Stimulated activated naive CD8-positive, alpha-beta T cell treated with anti-CD3 and anti-CD28 coated beads, Interleukin-15, amount 100 ng/mL, for 72 hours (primary cell): Measurements from ENCODE around the gene MAP3K5.

Experiments
- ATAC-seq: fragments of 150-1000 bp; cut with Tn5 transposase; 2 replicates; pipeline ENCODE4 v1.10.0; 2021; ENCODE audit warnings: mild to moderate bottlenecking, moderate library complexity
- DNase-seq, 2 donors: peaks; one replicate each; pipeline ENCODE4 v3.0.0; 2021 to 2022
- H3K27ac Mint-ChIP-seq, 2 donors: one replicate each; pipeline ENCODE4 v1.8.0; 2022; ENCODE audit warnings: mild to moderate bottlenecking in 2 of 2, mixed read lengths in 2 of 2, moderate library complexity in 2 of 2
- H3K27me3 Mint-ChIP-seq: one replicate; pipeline ENCODE4 v1.8.0; 2022; ENCODE audit warnings: mixed read lengths
- H3K4me1 Mint-ChIP-seq: one replicate; pipeline ENCODE4 v1.8.0; 2022; ENCODE audit warnings: mild to moderate bottlenecking, mixed read lengths
- H3K4me3 Mint-ChIP-seq, 2 donors: one replicate each; pipeline ENCODE4 v1.8.0; 2022; ENCODE audit warnings: mild to moderate bottlenecking in 2 of 2, mixed read lengths in 2 of 2, moderate library complexity in 1 of 2
- H3K9me3 Mint-ChIP-seq, 2 donors: one replicate each; pipeline ENCODE4 v1.8.0; 2022; ENCODE audit warnings: mixed read lengths in 2 of 2

Gene MAP3K5

DNA sequence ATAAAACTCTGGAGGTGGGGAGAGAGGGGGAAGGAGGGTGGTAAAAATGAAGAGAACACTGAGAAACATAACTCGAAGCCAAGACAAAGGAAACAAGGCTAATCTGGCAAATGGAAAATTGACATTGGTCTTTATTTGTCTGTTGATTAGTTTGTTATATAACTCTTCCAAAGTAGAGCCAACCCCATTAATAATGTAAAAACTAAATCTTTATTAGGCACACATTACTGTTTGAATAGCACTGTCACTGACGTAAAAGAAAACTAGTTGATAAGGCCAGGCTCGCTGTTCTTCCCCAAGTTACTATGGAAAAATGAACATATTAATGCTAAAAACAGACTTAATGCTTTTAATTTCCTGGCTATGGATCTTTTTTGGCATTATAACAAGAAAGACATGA lies 110.0 kb downstream of the MAP3K5 start:
- H3K27me3 Mint-ChIP-seq: no peaks in the 10 kb centered on the region
- H3K4me3 Mint-ChIP-seq: no peak overlapping the region
- no peaks in the 10 kb centered on the region for H3K4me1 Mint-ChIP-seq
- peaks cover 0 to 5% of the 10 kb centered on the region in 2 donors for H3K9me3 Mint-ChIP-seq
- H3K27ac Mint-ChIP-seq: no peak overlapping the region
- DNase-seq (no peak), ATAC-seq (no peak)

DNA sequence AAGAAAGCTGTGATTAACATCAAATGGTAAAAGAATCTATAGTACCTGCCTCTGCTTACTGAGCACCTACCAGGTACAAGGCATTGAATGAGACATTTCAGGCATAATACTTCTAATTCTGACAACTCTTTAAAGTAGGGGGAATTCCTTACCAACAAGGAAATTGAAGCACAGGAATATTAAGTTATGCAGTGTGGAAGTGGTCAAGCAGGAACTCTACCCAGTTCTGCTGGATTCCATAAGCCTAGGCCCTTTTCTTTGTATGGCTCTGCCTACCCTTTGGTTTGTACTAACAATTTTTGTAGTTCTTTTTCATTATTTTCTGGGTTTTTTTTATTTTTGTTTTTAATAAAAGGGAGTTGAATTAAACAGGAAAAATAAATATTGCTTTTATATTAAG lies 114.5 kb downstream of the MAP3K5 start:
- DNase-seq (no peak), ATAC-seq (no peak)
- Mint-ChIP-seq H3K27me3 (no peaks in the 10 kb centered on the region), H3K27ac (no peak overlapping the region), H3K4me3 (no peak overlapping the region), H3K9me3 (peaks cover 9% of the 10 kb centered on the region in 2 donors), H3K4me1 (no peaks in the 10 kb centered on the region)

DNA sequence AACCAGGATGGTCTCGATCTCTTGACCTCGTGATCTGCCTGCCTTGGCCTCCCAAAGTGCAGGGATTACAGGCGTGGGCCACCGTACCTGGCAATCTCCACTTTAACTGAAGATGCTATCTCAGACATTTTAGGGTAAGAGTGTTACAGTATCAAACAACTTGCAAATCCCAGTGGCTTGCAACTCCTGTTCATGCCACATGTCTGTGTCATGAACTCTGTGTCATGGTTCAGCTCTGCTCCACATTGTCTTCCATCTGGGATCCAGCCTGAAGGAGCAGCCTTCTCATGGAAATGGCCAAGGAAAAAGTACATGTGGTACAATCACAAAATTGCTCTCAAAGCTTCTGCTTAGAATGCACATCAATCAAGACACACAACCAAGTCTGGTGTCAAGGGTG lies 114.9 kb downstream of the MAP3K5 start:
- H3K4me1 Mint-ChIP-seq: no peaks in the 10 kb centered on the region
- DNase-seq (no peak), ATAC-seq (no peak)
- H3K27me3 Mint-ChIP-seq: no peaks in the 10 kb centered on the region
- peaks cover 9% of the 10 kb centered on the region in 2 donors for H3K9me3 Mint-ChIP-seq
- no peak overlapping the region for H3K4me3 Mint-ChIP-seq
- H3K27ac Mint-ChIP-seq: no peak overlapping the region

DNA sequence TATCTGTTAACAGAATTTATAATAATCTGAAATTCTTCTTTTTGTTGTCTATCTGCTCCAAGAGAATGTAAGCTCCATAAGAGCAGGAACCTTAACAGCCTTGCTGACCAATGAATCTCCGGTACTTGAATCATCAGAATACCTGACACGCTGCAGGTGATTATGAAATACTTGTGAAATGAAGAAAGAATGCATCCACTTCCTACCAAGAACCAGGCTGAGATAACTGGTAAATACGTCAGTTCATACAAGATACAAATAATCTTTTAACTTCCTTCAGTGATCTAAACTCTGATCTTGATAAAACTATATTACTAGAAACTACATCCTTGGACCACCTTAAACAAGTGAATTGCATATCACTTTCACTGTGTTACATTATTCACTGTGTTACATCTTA lies 116.2 kb downstream of the MAP3K5 start:
- DNase-seq (no peak), ATAC-seq (no peak)
- Mint-ChIP-seq H3K9me3 (peaks cover 9 to 13% of the 10 kb centered on the region in 2 donors), H3K27me3 (no peaks in the 10 kb centered on the region), H3K4me3 (no peak overlapping the region), H3K4me1 (no peaks in the 10 kb centered on the region), H3K27ac (no peak overlapping the region)

DNA sequence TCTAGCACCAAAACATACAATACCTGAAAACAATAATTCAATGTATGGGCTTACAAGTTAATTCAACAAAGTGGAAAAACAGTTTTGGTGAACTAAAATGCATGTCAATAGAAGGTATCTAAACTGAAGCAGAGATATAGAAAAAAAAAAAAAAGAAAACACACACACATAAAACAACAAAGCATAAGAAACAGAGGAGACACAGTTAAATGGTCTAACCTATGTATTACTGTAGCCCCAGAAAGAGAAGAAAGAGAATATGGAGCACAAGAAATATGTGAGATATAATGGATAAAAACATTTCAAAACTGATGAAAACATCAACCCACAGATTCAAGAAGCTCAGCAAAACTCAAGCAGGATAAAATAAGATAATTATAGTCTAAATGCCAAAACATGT lies 118.7 kb downstream of the MAP3K5 start:
- DNase-seq: no peak
- Mint-ChIP-seq H3K4me3 (no peak overlapping the region), H3K27me3 (no peaks in the 10 kb centered on the region), H3K4me1 (no peaks in the 10 kb centered on the region), H3K9me3 (peaks cover 9 to 13% of the 10 kb centered on the region in 2 donors), H3K27ac (no peak overlapping the region)
- no peak for ATAC-seq

DNA sequence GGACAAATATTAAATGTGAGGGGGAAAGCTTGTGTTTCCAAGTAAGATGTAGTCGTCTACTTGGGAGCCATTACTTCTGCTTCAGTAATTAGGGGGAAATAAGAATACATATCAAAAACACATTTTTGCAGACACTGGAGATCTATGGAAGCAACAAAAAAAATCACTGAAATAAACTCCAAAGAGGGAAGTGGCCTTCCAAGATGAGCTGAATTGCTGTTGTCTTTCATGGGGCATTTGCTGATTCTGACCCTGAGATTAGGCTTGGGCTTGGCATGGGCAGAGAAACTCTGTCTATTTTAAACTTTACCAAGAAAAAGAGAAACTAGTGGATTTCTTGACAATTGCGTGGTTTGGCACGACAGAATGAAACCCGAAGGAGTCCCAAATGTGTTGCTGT lies 120.1 kb downstream of the MAP3K5 start:
- no peak for DNase-seq
- Mint-ChIP-seq H3K4me3 (no peak overlapping the region), H3K27me3 (no peaks in the 10 kb centered on the region), H3K9me3 (peaks cover 9 to 13% of the 10 kb centered on the region in 2 donors), H3K4me1 (no peaks in the 10 kb centered on the region), H3K27ac (peak overlapping the region in 1 of 2 donors; percentile 62)
- ATAC-seq: no peak

DNA sequence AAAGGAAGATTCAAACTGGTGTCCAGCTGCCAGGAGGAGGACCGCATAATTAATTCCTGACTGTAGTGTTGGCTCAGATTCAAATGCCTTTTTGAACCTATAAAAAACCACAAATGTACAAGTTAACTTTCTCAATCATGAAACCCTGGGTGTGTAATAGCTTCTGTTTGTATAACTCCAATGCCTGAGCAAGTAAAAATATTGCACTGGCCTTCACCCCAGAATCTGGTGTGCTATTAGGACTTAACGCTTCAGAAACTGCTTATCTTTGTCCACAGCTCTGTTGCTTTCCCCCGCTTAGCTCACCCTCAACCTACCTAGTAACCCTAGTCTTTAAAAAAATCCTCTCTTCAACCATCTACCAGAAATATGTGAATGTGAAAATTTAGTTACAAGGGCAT lies 123.0 kb downstream of the MAP3K5 start:
- Mint-ChIP-seq H3K27me3 (no peaks in the 10 kb centered on the region), H3K27ac (no peak overlapping the region), H3K4me3 (no peak overlapping the region), H3K4me1 (no peaks in the 10 kb centered on the region), H3K9me3 (peaks cover 9 to 13% of the 10 kb centered on the region in 2 donors)
- ATAC-seq (no peak), DNase-seq (no peak)

DNA sequence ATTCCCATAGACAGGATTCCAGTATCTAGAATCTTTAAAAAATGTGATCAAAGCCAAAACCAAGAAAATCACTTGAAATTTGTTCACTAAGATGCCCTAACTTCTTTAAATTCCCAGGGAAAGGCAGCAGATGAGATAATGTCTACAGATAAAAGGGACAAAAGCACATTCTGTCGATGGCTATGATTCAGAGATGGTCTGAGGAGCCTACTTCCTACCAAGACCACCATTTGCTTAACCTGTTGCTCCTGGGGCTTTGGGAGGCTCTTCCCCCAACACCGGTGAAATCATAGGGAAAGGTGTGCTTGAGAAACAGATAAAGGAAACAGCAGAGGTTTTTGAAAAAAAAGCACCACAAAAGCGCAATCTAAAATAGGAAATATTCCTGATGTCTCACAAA lies 123.7 kb downstream of the MAP3K5 start:
- no peak overlapping the region for H3K27ac Mint-ChIP-seq
- H3K4me1 Mint-ChIP-seq: no peaks in the 10 kb centered on the region
- ATAC-seq: no peak
- H3K9me3 Mint-ChIP-seq: peaks cover 6 to 9% of the 10 kb centered on the region in 2 donors
- H3K27me3 Mint-ChIP-seq: no peaks in the 10 kb centered on the region
- no peak overlapping the region for H3K4me3 Mint-ChIP-seq
- no peak for DNase-seq

DNA sequence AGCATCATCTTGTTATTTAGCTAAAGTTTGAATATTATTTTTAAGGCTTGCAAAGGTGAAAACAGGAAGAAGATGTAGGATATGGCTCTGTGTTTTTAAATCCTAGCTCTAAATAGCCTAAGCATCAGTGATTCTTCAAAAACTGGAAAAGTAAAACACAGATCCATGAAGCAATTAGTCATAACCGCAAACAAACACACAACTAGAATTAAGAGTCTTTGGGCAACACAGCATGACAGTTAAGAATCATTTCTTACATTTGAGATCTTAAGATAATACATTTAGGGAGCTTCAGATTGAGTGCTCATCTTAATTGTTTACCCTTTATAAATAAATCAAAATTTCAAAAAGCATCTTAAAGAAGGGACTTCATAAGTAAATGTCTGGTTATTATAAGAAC lies 126.2 kb downstream of the MAP3K5 start:
- H3K27ac Mint-ChIP-seq: no peak overlapping the region
- H3K9me3 Mint-ChIP-seq: no peaks in the 10 kb centered on the region
- H3K27me3 Mint-ChIP-seq: no peaks in the 10 kb centered on the region
- H3K4me1 Mint-ChIP-seq: no peaks in the 10 kb centered on the region
- H3K4me3 Mint-ChIP-seq: no peak overlapping the region
- DNase-seq (no peak), ATAC-seq (no peak)

DNA sequence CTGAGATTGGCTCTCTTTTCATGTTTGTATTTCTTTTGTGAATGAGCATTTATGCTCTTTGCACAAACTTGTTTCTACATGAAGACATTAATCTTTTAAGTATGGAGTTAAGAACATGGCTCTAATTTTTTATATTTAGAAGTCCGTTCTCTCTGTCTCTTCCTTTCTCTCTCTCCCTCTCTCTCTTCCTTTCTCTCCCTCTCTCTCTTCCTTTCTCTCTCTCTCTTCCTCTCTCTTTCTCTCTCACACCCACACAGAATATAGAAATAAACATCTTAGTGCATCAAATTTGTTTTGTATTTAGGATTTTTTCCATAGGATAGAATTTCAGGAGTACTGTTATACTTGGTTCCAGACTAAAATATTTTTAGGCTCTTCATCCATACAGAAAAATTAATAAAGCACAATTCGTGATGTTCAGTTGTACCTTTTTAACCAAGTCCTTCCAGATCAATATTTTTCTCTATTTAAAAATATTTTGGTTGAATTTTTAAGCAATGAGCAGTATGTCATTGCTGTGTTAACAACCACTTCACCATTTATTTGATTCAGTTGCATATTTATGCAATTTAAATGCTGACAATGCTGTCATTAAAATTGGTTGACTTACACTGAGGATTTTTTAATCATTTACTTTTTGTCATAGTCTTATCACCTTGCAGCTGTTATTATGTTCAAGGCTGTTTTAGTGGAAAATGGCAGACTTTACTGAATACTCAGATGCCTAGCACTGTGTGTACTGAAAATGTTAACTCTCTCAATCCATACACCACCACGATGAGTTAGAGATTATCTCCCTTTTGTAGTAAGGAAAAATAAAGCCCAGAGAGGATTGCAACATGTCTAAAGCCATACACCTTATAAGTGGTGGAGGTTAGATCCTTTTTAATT lies 129.7 kb downstream of the MAP3K5 start:
- no peak for ATAC-seq
- Mint-ChIP-seq H3K27ac (no peak overlapping the region), H3K4me3 (no peak overlapping the region), H3K27me3 (no peaks in the 10 kb centered on the region), H3K9me3 (no peaks in the 10 kb centered on the region), H3K4me1 (no peaks in the 10 kb centered on the region)
- DNase-seq: no peak

DNA sequence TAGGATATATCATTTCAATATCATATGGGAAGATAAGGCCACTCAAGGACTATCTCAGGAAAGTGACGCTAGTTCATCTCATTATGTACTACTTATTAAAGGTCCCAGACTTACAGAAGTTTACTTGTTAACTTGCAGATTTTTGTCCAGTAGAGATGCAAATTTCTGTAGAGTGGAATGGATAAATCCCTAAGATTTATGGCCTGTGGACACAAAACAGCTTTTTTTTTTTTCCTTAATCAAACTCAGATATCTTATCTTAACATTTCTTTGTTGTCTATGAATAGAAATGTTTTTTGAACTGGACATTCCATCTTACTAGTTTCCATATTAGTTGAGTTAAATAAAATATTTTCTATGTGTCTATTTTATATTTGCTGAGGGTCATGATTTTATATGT lies 131.6 kb downstream of the MAP3K5 start:
- Mint-ChIP-seq H3K27ac (no peak overlapping the region), H3K27me3 (no peaks in the 10 kb centered on the region), H3K4me3 (no peak overlapping the region), H3K9me3 (no peaks in the 10 kb centered on the region), H3K4me1 (no peaks in the 10 kb centered on the region)
- no peak for ATAC-seq
- DNase-seq: no peak

DNA sequence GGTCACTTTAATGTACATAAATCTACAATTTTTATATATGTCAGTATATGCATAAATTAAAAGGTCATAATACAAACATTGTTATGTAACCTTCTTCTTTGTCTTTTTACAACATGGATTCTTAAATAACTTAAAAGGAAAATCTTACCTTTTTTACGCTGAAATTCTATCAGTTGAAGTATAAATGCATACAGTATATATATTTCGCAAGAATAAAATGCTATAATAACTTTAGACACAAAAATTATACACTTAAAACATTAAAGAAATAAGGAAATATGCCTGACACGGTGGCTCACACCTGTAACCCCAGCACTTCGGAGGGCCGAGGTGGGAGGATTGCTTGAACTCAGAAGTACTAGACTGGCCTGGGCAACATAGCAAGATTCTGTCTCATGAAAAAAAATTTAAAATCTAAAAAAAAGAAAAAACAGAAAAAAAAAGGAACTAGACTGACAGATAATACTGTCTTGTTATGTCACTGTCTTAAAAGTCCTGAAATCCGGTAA lies 132.2 kb downstream of the MAP3K5 start:
- DNase-seq (no peak), ATAC-seq (no peak)
- no peak overlapping the region for H3K4me3 Mint-ChIP-seq
- H3K27ac Mint-ChIP-seq: no peak overlapping the region
- H3K9me3 Mint-ChIP-seq: no peaks in the 10 kb centered on the region
- H3K4me1 Mint-ChIP-seq: no peaks in the 10 kb centered on the region
- H3K27me3 Mint-ChIP-seq: no peaks in the 10 kb centered on the region

DNA sequence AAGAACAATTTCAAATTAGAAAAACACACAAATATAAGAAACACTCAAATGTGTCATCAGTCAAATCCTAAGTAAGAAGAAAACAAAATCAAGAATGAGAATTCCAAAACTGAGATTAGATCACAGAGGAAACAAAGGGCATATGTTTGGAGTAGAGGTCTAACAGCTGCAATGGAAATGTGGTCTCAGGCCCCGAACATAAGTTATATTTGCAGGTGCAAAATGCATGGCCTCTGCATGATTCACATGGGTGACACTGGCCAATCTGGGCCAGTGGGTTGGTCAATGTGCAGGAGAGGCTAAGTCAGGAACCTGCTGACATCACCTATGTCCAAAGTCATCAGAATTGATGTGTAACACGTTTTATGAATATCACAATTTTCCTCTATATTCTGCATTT lies 133.6 kb downstream of the MAP3K5 start:
- Mint-ChIP-seq H3K4me3 (no peak overlapping the region), H3K27me3 (no peaks in the 10 kb centered on the region), H3K9me3 (no peaks in the 10 kb centered on the region), H3K27ac (no peak overlapping the region), H3K4me1 (no peaks in the 10 kb centered on the region)
- DNase-seq (no peak), ATAC-seq (no peak)

DNA sequence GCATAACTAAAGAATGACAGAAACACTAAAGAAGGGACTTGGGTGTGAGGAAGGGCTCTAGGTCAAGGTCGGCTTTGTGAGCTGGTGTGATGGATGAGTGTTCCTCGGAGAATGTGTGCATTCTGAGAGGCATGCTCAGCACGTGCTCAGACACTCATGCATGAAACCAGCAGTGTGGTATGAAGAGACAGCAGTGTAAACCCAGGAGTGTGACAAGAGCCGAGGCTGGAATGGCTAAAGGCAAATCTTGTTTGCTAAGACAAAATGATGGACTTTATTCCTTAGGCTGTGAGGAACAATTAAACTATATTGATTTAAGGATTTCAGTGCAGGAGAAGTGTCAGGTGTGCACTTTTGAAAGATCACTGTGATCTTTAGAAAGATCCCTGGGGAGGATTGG lies 134.6 kb downstream of the MAP3K5 start:
- no peaks in the 10 kb centered on the region for H3K27me3 Mint-ChIP-seq
- DNase-seq: no peak
- H3K27ac Mint-ChIP-seq: no peak overlapping the region
- H3K9me3 Mint-ChIP-seq: no peaks in the 10 kb centered on the region
- no peaks in the 10 kb centered on the region for H3K4me1 Mint-ChIP-seq
- H3K4me3 Mint-ChIP-seq: no peak overlapping the region
- no peak for ATAC-seq

DNA sequence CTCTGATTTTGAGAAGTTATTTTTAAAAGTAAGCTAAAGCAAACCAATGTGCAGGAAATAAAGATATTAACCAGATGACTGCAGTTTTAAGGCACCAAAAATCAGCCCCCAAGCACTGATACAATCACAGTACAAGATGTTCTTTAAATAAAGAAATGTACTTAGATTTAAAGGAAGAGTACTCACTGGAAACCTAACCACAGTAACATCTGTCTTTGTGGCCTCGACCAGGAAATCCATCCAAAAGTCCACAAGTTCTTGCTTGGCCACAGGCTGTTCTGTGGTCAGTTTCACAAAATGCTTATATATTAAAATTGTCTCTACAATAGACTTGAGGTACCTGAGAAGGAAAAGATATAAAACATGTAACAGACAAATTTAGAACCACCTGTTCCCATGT lies 136.2 kb downstream of the MAP3K5 start:
- Mint-ChIP-seq H3K4me1 (no peaks in the 10 kb centered on the region), H3K27me3 (no peaks in the 10 kb centered on the region), H3K4me3 (no peak overlapping the region), H3K9me3 (no peaks in the 10 kb centered on the region), H3K27ac (no peak overlapping the region)
- DNase-seq (no peak), ATAC-seq (no peak)

DNA sequence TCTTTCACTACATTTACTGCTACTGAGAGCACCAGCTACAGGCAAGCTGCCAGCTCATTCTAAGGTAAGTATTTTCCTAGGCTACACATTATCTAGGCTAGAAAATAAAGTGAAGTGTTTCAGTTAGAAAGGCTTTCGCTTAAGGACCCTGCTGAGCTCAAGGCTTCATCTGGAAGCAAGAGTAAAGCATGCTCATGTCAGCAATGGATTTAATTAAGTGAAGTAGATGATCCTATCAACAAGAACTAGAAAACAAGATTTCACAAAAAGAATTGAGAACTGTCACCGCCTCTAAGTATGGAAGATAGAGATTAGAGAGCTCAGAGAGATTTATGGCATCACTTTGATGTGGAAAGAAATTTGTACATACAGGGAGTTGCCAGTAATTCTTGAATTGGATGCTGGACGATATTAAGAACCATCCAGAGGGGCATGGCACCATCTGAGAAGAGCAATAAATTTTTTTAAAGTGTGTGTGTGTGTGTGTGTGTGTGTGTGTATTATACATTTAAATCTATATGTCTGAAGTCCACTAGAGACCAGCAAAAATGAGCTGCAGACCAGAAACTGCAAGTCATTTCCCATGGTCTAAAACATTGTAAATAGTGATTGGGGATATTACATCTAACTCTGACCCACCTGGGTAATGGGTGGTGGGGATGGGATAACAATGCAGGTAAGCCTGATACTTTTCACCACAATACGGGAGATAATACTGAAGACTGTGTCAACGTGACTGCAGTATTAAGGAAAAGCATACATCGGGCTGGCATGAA lies 136.8 kb downstream of the MAP3K5 start:
- no peak overlapping the region for H3K27ac Mint-ChIP-seq
- H3K4me1 Mint-ChIP-seq: no peaks in the 10 kb centered on the region
- no peaks in the 10 kb centered on the region for H3K9me3 Mint-ChIP-seq
- DNase-seq (no peak), ATAC-seq (no peak)
- H3K4me3 Mint-ChIP-seq: no peak overlapping the region
- no peaks in the 10 kb centered on the region for H3K27me3 Mint-ChIP-seq
